ENCODE data around the gene FUNDC2. TPM values are rescaled to one million over a fixed set of nuclear protein-coding genes. Genes with fewer than 3 reads are reported as not detected.
A peak's percentile ranks its signal among the peaks of the same experiment; 100 is the strongest.

The FUNDC2 gene
- total and polyA plus RNA-seq, 9 donors: 133 to 257 (median 149) TPM

GRCh38 chrX:154986826-154987575 lies 39.6 kb upstream of the FUNDC2 start:
- TF ChIP-seq CTCF (IDR thresholded peaks at IDR 0.05) (no peak), EP300 (IDR thresholded peaks at IDR 0.05) (no peak), POLR2A (IDR thresholded peaks at IDR 0.05) (no peak)
- no peaks in the 10 kb centered on the region for H3K36me3 ChIP-seq

GRCh38 chrX:154987940-154988339 lies 38.7 kb upstream of the FUNDC2 start:
- Histone ChIP-seq H3K4me3 (no peak overlapping the region), H3K4me1 (ENCODE audit: insufficient read depth) (no peaks in the 10 kb centered on the region), H3K27ac (no peak overlapping the region), H3K36me3 (no peaks in the 10 kb centered on the region), H3K9me3 (no peaks in the 10 kb centered on the region), H3K27me3 (no peaks in the 10 kb centered on the region)
- DNase-seq: no peak
- TF ChIP-seq EP300 (IDR thresholded peaks at IDR 0.05): no peak
- no peak for TF ChIP-seq POLR2A (IDR thresholded peaks at IDR 0.05)
- no peak for TF ChIP-seq CTCF (IDR thresholded peaks at IDR 0.05)
- WGBS, 3 donors: 23 to 34% (median 27%) methylated on average over 3 of the region's 3 CpGs
- intact Hi-C loops (cut with DNase I): no loop called here

More at GRCh38 chrX:154986826-154987575, 39.6 kb upstream of the FUNDC2 start:
- Histone ChIP-seq H3K4me1 (ENCODE audit: insufficient read depth) (no peaks in the 10 kb centered on the region), H3K4me3 (no peak overlapping the region), H3K9me3 (no peaks in the 10 kb centered on the region), H3K27me3 (no peaks in the 10 kb centered on the region), H3K27ac (peak overlapping the region in 1 of 2 donors; percentile 12)
- DNase-seq: no peak
- intact Hi-C loops (cut with DNase I): no loop called here
- 9 to 23% (median 12%) methylated on average over 3 of the region's 3 CpGs for WGBS, 3 donors

GRCh38 chrX:154988719-154989118 lies 37.9 kb upstream of the FUNDC2 start:
- WGBS, 3 donors: 33 to 64% (median 41%) methylated on average over 3 of the region's 3 CpGs
- TF ChIP-seq EP300 (IDR thresholded peaks at IDR 0.05) (no peak), POLR2A (IDR thresholded peaks at IDR 0.05) (no peak), CTCF (IDR thresholded peaks at IDR 0.05) (no peak)
- intact Hi-C loops (cut with DNase I): no loop called here
- Histone ChIP-seq H3K9me3 (no peaks in the 10 kb centered on the region), H3K27me3 (no peaks in the 10 kb centered on the region), H3K4me1 (ENCODE audit: insufficient read depth) (no peaks in the 10 kb centered on the region), H3K4me3 (no peak overlapping the region), H3K36me3 (no peaks in the 10 kb centered on the region), H3K27ac (no peak overlapping the region)
- no peak for DNase-seq

- Histone ChIP-seq H3K4me1 (ENCODE audit: insufficient read depth) (no peaks in the 10 kb centered on the region), H3K4me3 (no peak overlapping the region), H3K27ac (no peak overlapping the region), H3K27me3 (no peaks in the 10 kb centered on the region), H3K9me3 (no peaks in the 10 kb centered on the region), H3K36me3 (no peaks in the 10 kb centered on the region)
- intact Hi-C loops (cut with DNase I): no loop called here
- DNase-seq: no peak
- 64 to 71% (median 65%) methylated on average over 3 of the region's 3 CpGs for WGBS, 3 donors
- TF ChIP-seq EP300 (IDR thresholded peaks at IDR 0.05) (no peak), POLR2A (IDR thresholded peaks at IDR 0.05) (no peak), CTCF (IDR thresholded peaks at IDR 0.05) (no peak)
Measured at GRCh38 chrX:154990496-154990895, 36.1 kb upstream of the FUNDC2 start.

Data from ovary (tissue), 9 donors.